NCI-H1417 treated with DMSO at 0.1 percent for 48 hours (cell line): ENCODE data around the gene COX7B2.

Experiments
- DNase-seq: peaks from one replicate; lab custom pipeline; 2025; lab: John Stamatoyannopoulos, UW

The COX7B2 gene

DNA sequence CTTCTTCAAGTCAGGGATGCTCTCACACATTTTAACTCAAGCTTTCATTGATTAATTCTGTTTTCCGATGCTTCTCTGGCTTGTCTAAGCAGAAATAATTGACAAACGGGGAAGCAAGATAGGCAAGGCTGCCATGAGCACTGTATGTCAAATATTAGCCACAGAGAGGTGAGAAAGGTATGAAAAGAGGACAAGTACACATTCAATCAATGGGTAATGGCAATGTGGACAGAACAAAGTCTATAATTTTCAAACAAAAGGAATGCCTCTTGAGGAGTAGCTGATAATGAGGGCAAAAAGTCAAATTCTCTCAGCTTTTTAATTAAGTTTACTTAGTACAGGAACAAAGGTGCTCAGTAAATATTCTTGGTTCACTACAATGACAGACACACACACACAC lies 19.6 kb downstream of the COX7B2 start:
- no peak for DNase-seq

DNA sequence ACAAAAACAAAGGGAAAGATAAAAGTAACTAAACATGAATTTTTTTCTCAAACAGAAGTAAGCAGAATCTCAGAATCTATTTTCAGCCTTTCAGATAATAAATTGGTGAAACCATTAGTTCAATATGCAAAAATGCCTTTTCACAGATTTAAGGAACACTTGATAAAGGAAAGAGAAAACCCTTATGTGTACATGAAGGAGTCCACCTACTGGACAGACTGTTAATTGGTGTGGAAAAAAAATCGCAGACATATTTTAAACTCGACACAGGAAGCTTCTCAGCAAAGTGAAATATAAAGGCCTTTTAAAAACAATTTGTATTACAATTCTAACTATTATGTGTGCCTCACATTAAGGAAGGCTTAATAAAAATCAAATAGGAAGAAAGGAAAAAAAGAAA lies 22.3 kb downstream of the COX7B2 start:
- DNase-seq = no peak

DNA sequence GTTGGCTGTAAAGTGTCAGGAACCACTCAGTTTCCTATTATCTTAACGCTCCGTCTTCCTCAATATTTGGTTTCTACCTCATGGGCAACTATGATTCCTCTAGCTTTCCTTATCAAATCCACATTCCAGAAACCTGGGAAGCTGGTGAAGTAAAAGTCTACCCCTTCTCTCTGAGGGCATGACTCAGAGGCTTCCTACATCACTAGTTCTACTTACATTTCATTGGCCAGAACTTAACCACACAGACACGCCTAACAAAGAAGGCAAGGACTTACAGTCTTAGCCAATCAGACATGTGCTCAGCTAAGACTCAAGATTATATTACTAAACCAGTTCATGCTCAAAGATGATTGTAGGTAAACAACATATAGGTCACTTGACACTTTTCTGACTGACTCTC lies 30.4 kb downstream of the COX7B2 start:
- no peak for DNase-seq

DNA sequence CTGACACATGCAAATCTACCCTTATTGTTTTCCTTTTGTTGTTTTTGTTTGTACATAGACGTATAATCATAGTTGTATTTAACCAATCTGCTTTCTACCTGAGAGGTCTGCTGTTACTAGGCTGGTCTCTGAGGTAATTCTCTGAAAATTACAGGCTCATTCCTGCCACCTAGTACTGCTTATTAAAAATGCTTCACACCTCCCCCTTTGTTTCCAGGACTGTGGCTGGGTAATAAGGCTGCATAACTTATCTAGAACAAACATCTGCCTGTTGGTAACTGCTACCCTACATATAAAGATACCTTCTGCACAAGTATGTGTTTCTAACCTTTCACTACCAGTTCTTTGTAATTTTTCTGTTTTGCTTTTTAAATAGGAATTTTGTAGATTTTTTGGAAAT lies 34.2 kb downstream of the COX7B2 start:
- no peak for DNase-seq

DNA sequence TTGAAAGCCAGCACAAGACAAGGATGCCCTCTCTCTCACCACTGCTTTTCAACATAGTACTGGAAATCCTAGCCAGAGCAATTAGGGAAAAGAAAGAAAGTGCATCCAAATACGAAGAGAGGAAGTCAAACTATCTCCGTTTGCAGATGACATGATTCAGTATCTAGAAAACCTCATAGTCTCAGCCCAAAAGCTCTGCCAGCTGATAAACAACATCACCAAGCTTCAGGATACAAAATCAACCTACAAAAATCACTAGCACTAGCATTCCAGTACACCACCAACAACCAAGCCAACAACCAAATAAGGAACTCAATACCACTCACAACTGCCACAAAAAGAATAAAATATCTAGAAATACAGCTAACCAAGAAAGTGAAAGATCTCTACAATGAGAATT lies 38.6 kb downstream of the COX7B2 start:
- DNase-seq = no peak

DNA sequence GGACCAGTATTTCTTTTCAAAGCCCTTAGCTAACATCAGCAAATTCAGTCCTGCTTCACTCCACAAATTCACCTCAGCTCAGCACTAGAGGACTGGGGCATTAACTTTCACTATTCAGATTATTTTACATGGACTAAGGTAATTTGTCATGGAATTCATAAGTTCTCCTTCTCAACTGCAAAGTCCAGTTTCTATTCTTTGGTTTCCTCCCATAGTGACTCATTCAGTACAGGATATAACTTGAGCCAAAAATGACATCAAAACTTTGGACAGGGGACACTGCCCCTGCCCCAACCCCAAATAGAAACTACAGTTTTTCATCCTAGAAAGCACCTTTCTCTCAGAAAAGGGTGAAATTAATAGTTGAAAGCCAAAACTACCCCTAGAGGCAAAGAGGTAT lies 52.7 kb downstream of the COX7B2 start:
- DNase-seq = no peak

DNA sequence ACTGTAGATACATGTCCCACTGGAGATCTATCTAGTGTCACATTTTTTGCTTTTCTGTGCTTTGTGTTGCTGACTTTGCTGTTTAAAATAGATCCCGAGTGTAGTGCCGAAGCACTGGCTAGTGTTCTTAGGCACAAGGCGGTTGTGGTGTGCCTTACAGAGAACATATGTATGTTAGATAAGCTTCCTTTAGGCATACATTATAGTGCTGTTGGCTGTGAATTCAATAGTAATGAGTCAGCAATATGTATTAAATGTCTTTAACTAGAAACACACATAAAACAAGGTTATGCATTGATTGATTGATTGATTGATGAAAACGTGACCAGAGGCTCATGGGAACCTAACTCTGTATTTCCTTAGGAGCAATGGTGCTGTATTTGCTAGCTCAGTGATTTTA lies 56.2 kb downstream of the COX7B2 start:
- no peak for DNase-seq

DNA sequence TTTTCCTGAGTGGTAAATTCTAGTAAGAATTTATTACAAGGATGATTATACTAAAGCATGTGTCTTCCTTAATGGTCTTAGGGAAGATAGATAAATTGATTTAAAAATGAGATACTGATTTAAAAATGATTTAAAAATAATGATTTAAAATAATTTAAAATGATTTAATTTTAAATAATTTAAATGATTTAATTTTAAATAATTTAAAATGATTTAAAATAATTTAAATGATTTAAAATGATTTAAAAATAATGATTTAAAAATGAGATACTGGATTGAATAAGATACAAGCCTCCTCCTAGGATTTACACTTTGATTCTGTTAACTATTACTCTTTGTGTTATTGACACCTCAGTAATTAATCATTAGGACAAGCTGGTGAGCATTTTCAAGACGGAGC lies 59.0 kb downstream of the COX7B2 start:
- DNase-seq = no peak

DNA sequence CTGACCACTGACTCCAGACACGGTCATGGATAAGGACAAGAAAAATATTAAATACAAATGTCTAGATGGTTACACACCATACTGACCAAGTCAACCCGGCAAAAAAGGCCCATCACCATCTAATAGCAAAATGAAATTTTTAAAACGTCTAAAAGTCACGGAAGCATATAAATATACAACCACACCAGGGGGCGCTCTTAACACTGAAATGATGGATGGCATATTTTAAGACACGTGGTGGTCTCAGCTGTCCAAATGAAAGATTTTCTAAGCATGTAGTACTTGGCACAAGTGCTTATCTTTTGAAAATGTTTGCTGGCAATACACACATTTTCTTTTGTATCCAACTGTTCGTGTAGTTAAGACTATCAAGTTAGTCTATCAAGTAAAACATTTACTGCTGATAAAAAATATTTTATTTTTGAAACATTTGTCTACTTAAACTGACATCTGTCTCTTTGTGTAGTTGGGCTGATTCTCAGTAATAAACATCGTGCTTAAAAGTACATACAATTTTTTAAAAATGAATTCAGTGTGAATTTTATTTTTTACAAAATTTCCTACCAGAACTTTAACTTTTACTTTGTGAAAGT lies 64.6 kb downstream of the COX7B2 start:
- DNase-seq = no peak

DNA sequence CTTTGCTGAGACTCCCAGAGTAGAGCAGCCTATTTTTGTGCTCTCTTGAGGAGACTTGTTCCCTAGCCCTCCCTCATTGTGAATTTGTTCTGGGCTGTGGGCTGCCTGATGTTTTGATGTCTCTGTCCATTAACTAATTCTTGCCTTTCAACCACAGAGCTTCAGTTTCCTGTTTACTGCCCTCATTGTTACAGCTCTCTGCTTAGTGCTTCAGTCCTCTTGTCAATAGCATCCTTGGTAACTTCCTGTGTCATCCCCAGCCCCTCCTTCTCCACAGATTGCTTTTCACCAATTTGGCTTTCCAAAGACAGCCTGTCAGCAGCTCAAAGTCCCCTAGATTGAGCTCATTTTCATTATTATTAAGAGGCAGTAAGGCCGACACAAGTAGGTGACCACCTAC lies 69.9 kb downstream of the COX7B2 start:
- DNase-seq = no peak

DNA sequence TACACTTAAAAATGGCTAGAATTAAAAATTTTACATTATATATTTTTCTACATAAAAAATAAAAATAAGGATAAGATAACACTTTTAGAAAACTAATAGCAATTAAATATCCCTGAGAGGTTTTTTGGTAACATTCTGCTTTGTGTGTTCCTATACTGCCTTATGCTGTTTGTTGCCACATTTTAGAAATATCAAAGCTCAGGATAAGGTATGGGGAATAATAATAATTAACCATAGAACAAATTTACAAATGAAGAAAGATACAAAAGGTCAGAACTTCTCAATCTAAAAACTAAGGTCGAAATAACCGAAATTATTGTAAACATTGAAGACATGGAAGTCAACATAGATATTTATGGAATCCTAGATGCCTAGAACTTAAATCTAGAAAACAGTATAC lies 71.4 kb downstream of the COX7B2 start:
- DNase-seq = no peak

DNA sequence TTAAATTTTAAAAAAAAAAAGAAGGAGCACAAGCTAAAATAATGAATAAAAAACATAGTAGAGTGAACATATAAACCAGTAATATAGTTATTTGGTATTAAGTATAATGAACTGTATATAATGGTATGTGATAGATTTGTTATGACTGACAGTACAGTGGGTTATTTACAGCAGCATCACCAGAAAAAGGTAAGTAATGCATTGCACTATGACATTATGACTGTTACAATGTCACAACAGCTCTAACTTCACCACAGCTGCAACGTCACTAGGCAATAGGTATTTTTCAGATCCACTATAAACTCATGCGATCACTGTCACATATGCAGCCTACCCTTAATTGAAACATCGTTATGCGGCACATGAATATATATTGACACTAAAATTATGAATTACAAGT lies 72.5 kb downstream of the COX7B2 start:
- no peak for DNase-seq

DNA sequence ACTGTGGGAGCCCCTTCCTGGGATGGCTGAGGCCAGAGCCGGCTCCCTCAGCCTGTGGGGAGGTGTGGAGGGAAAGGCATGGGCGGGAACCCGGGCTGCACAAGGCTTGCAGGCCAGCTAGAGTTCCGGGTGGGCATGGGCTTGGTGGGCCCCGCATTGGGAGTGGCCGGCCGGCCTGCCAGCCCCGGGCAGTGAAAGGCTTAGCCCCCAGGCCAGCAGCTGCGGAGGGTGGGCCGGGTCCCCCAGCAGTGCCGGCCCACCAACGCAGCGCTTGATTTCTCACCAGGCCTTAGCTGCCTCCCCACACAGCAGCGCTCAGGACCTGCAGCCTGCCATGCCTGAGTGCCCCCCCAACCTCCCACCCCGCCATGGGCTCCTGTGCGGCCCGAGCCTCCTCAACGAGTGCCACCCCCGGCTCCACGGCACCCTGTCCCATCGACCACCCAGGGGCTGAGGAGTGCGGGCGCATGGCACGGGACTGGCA lies 78.0 kb downstream of the COX7B2 start:
- no peak for DNase-seq

DNA sequence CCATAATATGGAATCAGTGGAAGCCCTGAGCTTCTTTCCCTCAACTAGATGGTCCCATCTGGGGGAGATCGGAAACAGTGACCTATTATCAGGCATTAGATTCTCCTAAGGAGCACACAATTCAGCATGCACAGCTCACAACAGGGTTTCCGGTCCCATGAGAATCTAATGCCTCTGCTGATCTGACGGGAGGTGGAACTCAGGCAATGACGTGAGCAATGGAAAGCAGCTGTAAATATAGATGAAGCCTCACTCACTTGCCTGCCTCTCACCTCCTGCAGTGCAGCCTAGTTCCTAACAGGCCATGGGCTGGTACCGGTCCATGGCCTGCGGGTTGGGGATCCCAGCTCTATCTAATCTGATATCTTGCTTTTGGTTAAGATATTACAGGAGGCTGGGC lies 88.9 kb downstream of the COX7B2 start:
- no peak for DNase-seq

DNA sequence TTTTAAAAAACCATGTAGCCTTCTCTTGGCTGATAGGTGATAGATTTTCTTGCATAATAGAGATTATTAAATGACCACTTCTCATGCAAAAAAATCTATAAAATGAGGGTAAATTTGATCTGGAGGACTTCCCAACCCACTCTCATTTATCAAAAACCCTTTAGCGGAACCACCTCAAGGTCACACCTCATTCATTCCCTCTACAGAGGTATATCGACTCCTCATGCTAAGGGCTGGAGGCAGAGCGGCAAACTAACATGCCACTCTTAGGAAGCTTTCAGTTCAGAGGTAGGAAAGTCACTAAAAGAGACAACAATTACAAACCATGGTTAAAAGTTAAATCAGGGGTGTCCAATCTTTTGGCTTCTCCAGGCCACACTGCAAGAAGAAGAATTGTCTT lies 90.0 kb downstream of the COX7B2 start:
- DNase-seq = no peak

DNA sequence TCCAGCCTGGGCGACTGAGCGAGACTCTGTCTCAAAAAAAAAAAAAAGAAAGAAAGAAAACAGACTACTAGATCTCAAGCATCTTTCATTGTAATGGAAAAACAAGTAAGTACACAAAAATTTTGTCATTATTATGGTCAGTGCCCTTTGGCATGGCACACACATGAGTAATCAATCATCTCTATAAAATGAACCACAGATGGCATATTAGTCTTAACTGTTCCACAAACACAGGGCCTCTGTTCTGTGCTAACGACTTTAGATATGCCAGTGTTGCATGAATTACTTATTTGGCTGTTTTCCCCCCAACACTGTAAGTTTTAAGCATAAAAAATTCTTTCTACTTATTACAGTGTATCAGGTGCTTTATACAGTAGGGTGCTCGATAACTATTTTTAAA lies 90.4 kb downstream of the COX7B2 start:
- no peak for DNase-seq

DNA sequence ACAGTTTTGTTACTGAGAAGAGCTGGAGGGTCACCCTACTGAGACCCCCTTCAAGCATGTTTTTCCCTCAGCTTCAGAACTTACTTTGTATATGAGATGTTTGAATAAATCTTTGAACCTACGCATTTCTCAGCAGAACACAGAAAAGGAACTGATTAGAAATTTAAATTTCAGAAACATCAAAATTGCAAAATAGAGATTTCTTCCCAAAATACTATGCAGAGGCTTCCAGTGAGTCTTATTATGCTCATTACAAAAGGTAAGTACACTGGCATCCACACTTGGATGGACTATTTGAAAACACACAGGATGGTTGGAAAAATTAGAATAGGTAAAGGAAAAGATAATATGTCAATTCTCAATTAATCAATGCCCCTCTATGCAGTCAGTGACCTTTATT lies 91.2 kb downstream of the COX7B2 start:
- no peak for DNase-seq

DNA sequence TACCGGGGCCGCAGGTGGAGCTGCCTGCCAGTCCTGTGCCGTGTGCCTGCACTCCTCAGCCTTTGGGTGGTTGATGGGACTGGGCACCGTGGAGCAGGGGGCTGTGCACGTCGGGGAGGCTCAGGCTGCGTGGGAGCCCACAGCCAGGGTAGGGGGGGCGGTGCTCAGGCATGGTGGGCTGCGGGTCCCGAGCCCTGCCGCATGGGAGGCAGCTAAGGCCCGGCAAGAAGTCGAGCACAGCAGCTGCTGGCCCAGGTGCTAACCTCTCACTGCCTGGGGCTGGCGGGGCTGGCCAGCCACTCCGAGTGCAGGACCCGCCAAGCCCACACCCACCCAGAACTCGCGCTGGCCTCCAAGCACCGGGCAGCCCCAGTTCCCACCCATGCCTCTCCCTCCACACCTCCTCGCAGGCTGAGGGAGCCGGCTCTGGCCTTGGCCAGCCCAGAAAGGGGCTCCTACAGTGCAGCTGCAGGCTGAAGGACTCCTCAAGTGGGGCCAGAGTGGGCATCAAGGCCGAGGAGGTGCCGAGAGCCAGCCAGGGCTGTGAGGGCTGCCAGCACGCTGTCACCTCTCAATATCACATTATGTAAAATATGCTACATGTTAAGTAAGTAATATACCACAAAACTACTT lies 104.1 kb downstream of the COX7B2 start:
- DNase-seq = no peak

DNA sequence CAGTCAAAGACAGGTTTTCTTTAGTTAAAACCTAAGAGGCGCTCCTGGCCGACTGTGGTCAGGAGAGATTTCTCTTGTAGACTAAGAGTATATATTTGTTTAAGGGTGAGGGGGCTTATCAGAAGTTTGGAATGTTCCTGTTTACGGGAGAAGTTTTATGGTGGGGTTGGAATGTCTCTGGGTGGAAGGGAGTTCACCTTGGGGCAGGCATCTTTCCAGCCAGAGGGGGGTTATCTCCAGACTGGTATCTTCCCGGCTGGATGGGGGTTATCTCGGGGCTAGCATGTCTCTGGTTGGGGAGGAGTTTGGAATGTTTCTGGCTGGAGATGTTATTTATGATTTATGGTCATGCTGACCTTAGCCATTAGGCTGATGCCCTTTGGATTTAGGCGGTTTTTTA lies 116.0 kb downstream of the COX7B2 start:
- DNase-seq = no peak

DNA sequence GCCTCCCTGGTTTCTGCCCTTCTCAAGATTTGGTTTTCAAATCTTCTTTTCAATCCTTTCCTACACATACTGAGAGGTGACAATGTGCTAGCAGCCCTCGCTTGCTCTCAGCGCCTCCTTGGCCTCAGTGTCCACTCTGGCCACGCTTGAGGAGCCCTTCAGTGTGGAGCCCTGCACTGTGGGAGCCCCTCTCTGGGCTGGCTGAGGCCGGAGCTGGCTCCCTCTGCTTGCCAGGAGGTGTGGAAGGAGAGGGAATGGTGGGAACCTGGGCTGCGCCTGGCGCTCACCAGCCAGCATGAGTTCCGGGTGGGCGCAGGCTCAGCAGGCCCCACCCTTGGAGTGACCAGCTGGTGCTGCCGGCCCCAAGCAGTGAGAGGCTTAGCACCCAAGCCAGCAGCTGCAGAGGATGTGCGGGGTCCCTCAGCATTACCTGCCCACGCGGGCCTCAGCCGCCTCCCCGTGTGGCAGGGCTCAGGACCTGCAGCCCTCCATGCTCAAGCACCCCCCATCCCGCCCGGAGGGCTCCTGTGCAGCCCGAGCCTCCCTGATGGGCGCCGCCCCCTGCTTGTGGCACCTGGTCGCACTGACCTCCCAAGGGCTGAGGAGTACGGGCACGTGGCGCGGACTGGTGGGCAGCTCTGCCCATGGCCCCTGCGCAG lies 127.5 kb downstream of the COX7B2 start:
- no peak for DNase-seq

DNA sequence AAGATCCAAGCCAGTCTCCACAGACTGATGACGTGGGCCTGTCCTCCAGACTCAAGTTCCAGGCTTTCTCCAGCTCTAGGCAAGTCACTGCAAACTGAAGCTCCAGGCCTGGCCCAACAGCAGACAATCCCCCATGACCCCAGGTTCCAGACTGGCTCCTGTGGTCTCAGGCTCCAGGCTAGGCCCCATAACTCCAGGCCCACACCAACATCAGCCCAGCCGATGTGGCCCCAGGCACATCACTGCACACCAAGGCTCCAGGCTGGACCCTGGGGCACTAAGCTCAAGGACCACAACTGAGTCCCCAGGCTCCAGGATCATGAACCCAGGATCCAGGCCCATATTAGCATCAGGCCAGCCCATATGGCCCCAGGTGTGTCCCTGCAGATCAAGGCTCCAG lies 143.6 kb downstream of the COX7B2 start:
- DNase-seq = no peak

DNA sequence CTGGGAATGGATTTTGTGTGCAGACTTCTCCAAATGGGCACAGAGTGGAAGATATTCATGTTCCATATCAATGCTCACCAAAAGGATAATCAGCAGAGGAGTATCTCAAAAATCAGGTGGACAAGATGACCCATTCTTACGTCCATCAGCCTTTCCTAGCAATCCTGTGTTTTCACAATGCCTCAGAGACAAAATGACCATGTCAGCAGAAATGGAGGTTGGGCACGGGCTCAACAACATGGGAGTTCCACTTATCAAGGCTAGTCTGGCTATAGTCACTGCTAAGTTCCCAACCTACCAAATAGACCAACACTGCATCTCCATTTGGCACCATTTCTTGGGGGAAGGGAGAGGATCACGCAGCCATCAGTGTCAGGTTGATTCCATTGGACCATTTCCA lies 179.0 kb downstream of the COX7B2 start:
- DNase-seq = no peak

DNA sequence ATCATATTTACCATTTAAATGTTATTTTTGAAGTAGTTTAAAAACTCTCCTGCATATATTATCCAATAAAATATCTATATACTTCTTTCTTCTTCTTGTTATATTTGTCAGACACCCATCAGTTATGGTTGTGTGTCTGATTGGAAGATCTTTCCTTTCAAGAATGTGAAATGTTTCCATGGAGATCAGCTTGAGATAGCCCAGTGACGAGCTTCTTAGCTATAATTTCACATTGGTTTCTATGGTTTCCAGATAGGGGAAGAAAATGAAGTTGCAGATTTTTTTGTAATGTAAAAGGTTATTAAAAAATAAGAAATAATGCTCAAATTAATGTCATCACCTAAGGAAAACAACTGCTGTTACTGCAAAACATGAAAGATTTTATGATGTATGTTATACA lies 189.0 kb downstream of the COX7B2 start:
- no peak for DNase-seq

DNA sequence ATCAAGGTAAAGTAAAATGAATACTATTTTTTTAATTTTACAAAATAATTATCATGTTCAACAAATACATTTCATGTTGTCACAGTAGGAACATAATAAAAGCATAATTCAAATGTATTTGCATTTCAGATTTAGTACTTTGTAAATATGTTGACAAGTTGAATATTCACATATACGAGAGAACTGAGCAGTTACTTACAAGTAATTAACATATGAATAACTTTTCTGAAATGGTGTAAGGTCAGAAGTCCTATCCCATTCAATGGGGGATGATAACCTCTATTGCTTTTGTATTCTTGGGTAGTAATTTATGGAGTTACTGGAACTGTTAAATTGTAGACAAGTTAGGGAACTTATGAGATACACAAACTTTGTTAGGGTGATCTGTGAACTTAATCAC lies 191.1 kb downstream of the COX7B2 start:
- DNase-seq = no peak
